Thyroid gland (tissue), 4 donors: ENCODE results near the gene STXBP4. TPM values are rescaled to one million over a fixed set of nuclear protein-coding genes. Genes with fewer than 3 reads are reported as not detected.
A peak's percentile ranks its signal among the peaks of the same experiment; 100 is the strongest.

ENCODE experiments used
- DNase-seq, 2 donors: peaks; one replicate each; pipeline ENCODE4 v3.0.0-alpha.2; 2019
- H3K27ac ChIP-seq, 3 donors: fragments of 200-600 bp; sonication (generic); 1 replicate in 2 of 3; 2 replicates in 1 of 3; pipeline ENCODE4 v1.5.1; 2016 to 2019; ENCODE audit warnings: mild to moderate bottlenecking in 1 of 3, moderate library complexity in 1 of 3
- H3K27me3 ChIP-seq: fragments of 200-600 bp; sonication (generic); one replicate; pipeline ENCODE4 v1.5.1; 2019
- H3K36me3 ChIP-seq, 2 donors: fragments of 200-600 bp; sonication (generic); one replicate each; pipeline ENCODE4 v1.5.1; 2016 to 2019
- H3K4me1 ChIP-seq, 2 donors: fragments of 200-600 bp; sonication (generic); one replicate each; pipeline ENCODE4 v1.5.1; 2017 to 2019
- H3K4me3 ChIP-seq, 3 donors: fragments of 200-600 bp; sonication (generic); replicated peaks in 1 of 3; 1 replicate in 2 of 3; 2 replicates in 1 of 3; pipeline ENCODE4 v1.5.1; 2016; ENCODE audit warnings: mild to moderate bottlenecking in 1 of 3
- H3K9me3 ChIP-seq: fragments of 200-600 bp; sonication (generic); one replicate; pipeline ENCODE4 v1.5.1; 2017
- CTCF ChIP-seq, 6 experiments: fragments of 200-600 bp in 3 of 6; fragments of 450-650 bp in 3 of 6; sonication (generic) in 3 of 6; IDR thresholded peaks; one replicate each; pipeline ENCODE4 v1.5.1; 2016 to 2019; ENCODE audit warnings: antibody characterized with exemption in 6 of 6, mild to moderate bottlenecking in 2 of 6, inconsistent platforms in 1 of 6, moderate library complexity in 1 of 6
- POLR2A ChIP-seq, 2 donors: fragments of 450-650 bp; IDR thresholded peaks; one replicate each; pipeline ENCODE4 v1.6.1; 2017; ENCODE audit warnings: antibody characterized with exemption in 2 of 2, mild to moderate bottlenecking in 2 of 2, moderate library complexity in 1 of 2
- WGBS, 2 donors: methylation state at CpG; one replicate each; pipeline ENCODE4 v1.1.5; 2017; 5-methylcytosine and 5-hydroxymethylcytosine counted together
- intact Hi-C: fragments of 100-400 bp; cut with DNase I; formaldehyde crosslinking; loops from one replicate; pipeline ENCODE4 v1.15.1; 2023
- total RNA-seq, 4 donors: library from RNA; depleted of rRNA; stranded (reverse); fragments of >200 nt; gene quantifications; one replicate each; pipeline ENCODE4 v1.2.3, GENCODE V29; 2016

Gene STXBP4
- total RNA-seq, 4 donors from 2014 or later, result 30.4 to 57.0 (median 52.8) TPM

- TF ChIP-seq POLR2A (IDR thresholded peaks at IDR 0.05), result no peak
- peak in 2 of 6 experiments; percentile 19 to 26 for TF ChIP-seq CTCF (IDR thresholded peaks at IDR 0.05)
- Histone ChIP-seq H3K4me3 (no peak overlapping the region), H3K36me3 (peaks cover 0 to 6% of the 10 kb centered on the region in 2 donors), H3K4me1 (no peaks in the 10 kb centered on the region), H3K27ac (no peak overlapping the region), H3K9me3 (no peaks in the 10 kb centered on the region), H3K27me3 (no peaks in the 10 kb centered on the region)
- DNase-seq, result no peak
- WGBS, 2 donors, result 97 to 98% methylated on average over 1 of the region's 1 CpG
- intact Hi-C loops, result no loop called here
Measured at GRCh38 chr17:55005520-55005919, 37.0 kb downstream of the STXBP4 start.

DNA sequence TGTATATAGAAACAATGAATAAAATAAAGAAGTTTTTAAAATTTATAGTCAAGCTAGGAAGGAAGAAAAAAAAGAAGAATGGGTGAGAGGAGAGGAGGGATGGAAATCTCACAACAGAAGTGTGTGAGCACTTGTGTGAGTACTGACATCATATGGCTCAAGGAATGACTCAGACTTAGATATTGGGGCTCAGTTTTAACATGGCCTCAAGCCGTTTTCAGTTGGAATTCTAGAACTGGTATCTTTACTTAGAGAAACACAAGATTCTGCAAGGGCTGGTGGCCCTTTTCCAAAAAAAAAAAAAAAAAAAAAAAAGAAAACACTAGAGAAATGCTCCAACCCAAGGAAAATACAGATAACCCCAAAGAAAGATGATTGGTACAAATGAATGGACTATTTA is 55.1 kb downstream of the STXBP4 start:
- no peaks in the 10 kb centered on the region for H3K9me3 ChIP-seq
- H3K4me1 ChIP-seq, result no peaks in the 10 kb centered on the region
- TF ChIP-seq CTCF (IDR thresholded peaks at IDR 0.05), result no peak
- no peak for TF ChIP-seq POLR2A (IDR thresholded peaks at IDR 0.05)
- 0 to 44% methylated on average over 1 of the region's 1 CpG for WGBS, 2 donors
- no peak overlapping the region for H3K4me3 ChIP-seq
- H3K36me3 ChIP-seq, result no peaks in the 10 kb centered on the region
- intact Hi-C loops, result no loop called here
- no peaks in the 10 kb centered on the region for H3K27me3 ChIP-seq
- no peak for DNase-seq
- no peak overlapping the region for H3K27ac ChIP-seq

DNA sequence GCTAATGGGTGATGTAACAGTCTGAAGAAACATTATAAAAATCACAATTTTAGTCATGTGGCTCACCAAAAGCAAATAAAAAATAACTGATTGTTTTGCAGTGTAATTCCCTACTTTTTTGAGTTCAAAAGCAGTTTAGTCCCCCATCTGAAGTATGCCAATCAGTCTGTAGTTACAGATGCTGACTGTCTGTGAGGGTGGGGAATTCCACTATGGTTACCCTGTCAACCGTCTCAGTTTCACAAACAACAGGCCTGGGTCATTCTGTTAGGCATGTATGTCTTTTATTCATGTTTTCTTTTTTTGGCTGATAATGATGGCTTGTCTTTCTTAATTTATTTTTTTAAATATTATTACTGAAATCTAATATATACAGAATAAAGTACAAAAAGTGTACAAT is 69.3 kb downstream of the STXBP4 start:
- no peaks in the 10 kb centered on the region for H3K4me1 ChIP-seq
- H3K9me3 ChIP-seq, result no peaks in the 10 kb centered on the region
- DNase-seq, result no peak
- WGBS, 2 donors, result 2 to 40% methylated on average over 1 of the region's 1 CpG
- no peaks in the 10 kb centered on the region for H3K36me3 ChIP-seq
- H3K27me3 ChIP-seq, result no peaks in the 10 kb centered on the region
- intact Hi-C loops, result no loop called here
- TF ChIP-seq POLR2A (IDR thresholded peaks at IDR 0.05) (no peak), CTCF (IDR thresholded peaks at IDR 0.05) (no peak)
- no peak overlapping the region for H3K27ac ChIP-seq
- H3K4me3 ChIP-seq, result no peak overlapping the region

- no peak for DNase-seq
Measured at GRCh38 chr17:55038291-55038690, 69.7 kb downstream of the STXBP4 start.

DNA sequence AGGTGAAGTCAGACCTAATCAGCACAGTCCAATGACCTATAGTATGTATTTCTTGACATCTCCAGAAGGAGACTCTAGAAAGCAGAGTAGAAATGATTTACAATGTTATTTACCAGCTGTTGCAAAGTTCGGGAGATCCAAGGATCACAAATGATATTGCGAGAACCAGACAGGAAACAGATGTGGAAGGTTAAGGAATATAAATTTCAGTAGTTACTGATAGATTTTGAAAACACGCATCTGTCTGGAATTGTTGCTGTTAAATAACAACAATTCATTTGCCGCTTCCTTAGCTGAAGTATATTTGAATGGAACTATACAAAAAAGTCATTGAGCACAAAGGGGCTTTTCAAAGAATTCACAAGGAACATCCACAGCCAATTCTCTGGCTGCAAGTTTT is 72.0 kb downstream of the STXBP4 start:
- DNase-seq, result no peak
- TF ChIP-seq POLR2A (IDR thresholded peaks at IDR 0.05) (no peak), CTCF (IDR thresholded peaks at IDR 0.05) (no peak)
- H3K9me3 ChIP-seq, result no peaks in the 10 kb centered on the region
- H3K36me3 ChIP-seq, result no peaks in the 10 kb centered on the region
- intact Hi-C loops, result no loop called here
- H3K27me3 ChIP-seq, result no peaks in the 10 kb centered on the region
- no peak overlapping the region for H3K4me3 ChIP-seq
- H3K4me1 ChIP-seq, result no peaks in the 10 kb centered on the region
- no peak overlapping the region for H3K27ac ChIP-seq
- WGBS, 2 donors, result 81 to 84% methylated on average over 4 of the region's 4 CpGs

More at GRCh38 chr17:55038291-55038690, 69.7 kb downstream of the STXBP4 start:
- no peaks in the 10 kb centered on the region for H3K27me3 ChIP-seq
- H3K4me1 ChIP-seq, result no peaks in the 10 kb centered on the region
- H3K9me3 ChIP-seq, result no peaks in the 10 kb centered on the region
- no peak overlapping the region for H3K4me3 ChIP-seq
- no peak for TF ChIP-seq CTCF (IDR thresholded peaks at IDR 0.05)
- no peak for TF ChIP-seq POLR2A (IDR thresholded peaks at IDR 0.05)
- no peaks in the 10 kb centered on the region for H3K36me3 ChIP-seq
- intact Hi-C loops, result no loop called here
- WGBS, 2 donors, result 98 to 99% methylated on average over 1 of the region's 1 CpG
- no peak overlapping the region for H3K27ac ChIP-seq
